ENCODE data around the gene RAPGEF1. TPM values are rescaled to one million over a fixed set of nuclear protein-coding genes. Genes with fewer than 3 reads are reported as not detected.
A peak's percentile ranks its signal among the peaks of the same experiment; 100 is the strongest.

The RAPGEF1 gene
- total and polyA plus RNA-seq, 2 donors (not counting 3 experiments of a cell fraction or from before 2014, with no cell fraction given): 50.0 to 124 TPM

- H2AFZ ChIP-seq (ENCODE audit: low read depth, low read length): no peak overlapping the region
- H3K9ac ChIP-seq (replicated peaks; ENCODE audit: extremely low read depth, insufficient read depth, low read length): peak overlapping the region; percentile 90
- no peaks in the 10 kb centered on the region for H4K20me1 ChIP-seq (replicated peaks; ENCODE audit: control insufficient read depth, extremely low read depth, insufficient read depth, low read length)
- dilution Hi-C loops (cut with MboI; ENCODE audit: extremely low pct_ligation_motif_present, low sequenced_read_pairs) (no loop called here), intact Hi-C loops (cut with micrococcal nuclease) (loop anchor here (1.0 kb wide), 1 partner anchor 83 kb away; no protein-coding TSS in a partner anchor)
- H3K36me3 ChIP-seq (ENCODE audit: control insufficient read depth in 2 of 2, extremely low read depth in 1 of 2, insufficient read depth in 2 of 2, low read length in 2 of 2): no peaks in the 10 kb centered on the region
- TF ChIP-seq GATA2 (IDR thresholded peaks at IDR 0.05; ENCODE audit: insufficient read depth, insufficient read length, low read depth, low read length) (no peak), POLR2AphosphoS5 (IDR thresholded peaks at IDR 0.05; ENCODE audit: insufficient read depth, low read depth, low read length) (peak; percentile 2)
- no peaks in the 10 kb centered on the region for H3K9me3 ChIP-seq (replicated peaks; ENCODE audit: control insufficient read depth, insufficient read depth, low read length)
- no TSS peak for BruUV-seq (replicated peaks)
- no peaks in the 10 kb centered on the region for H3K9me1 ChIP-seq (replicated peaks; ENCODE audit: control insufficient read depth, extremely low read depth, insufficient read depth, low read length)
- FAIRE-seq (no peak), DNase-seq (ENCODE audit: low read depth, low spot score) (peak; percentile 44)
- H3K4me2 ChIP-seq (ENCODE audit: insufficient read depth, low read length): peak overlapping the region; percentile 90
- H3K27me3 ChIP-seq (ENCODE audit: control insufficient read depth in 2 of 2, insufficient read depth in 2 of 2, low read length in 2 of 2): no peaks in the 10 kb centered on the region
- ChIA-PET CTCF (interaction anchor here (0.7 to 10.0 kb wide), 17 partner anchors 8 to 236 kb away, joined by 3 to 89 read pairs (median 6); no protein-coding TSS in a partner anchor), POLR2A (interaction anchor here (1.0 kb wide), 1 partner anchor 63 kb away, joined by 4 read pairs; no protein-coding TSS in a partner anchor)
- H3K4me1 ChIP-seq (ENCODE audit: control insufficient read depth, extremely low read depth, insufficient read depth, low read length): peaks cover 40% of the 10 kb centered on the region
- H3K79me2 ChIP-seq (ENCODE audit: control insufficient read depth, insufficient read depth, low read length): peaks cover 50% of the 10 kb centered on the region
- H3K4me3 ChIP-seq (replicated peaks in 1 of 3; ENCODE audit: insufficient read depth in 1 of 3, low read depth in 1 of 3, low read length in 3 of 3): peak overlapping the region; percentile 36 to 84 (median 75)
- peak overlapping the region; percentile 73 for H3K27ac ChIP-seq (ENCODE audit: insufficient read depth, low read depth, low read length)
Measured at GRCh38 chr9:131739133-131739958, 530 bp downstream of the RAPGEF1 start.

GRCh38 chr9:131738293-131739132 is 1.4 kb downstream of the RAPGEF1 start:
- CTCF ChIA-PET: interaction anchor here (0.7 to 10.0 kb wide), 17 partner anchors 8 to 235 kb away, joined by 3 to 89 read pairs (median 5); no protein-coding TSS in a partner anchor
- peak overlapping the region; percentile 73 for H3K27ac ChIP-seq (ENCODE audit: insufficient read depth, low read depth, low read length)

More at GRCh38 chr9:131738293-131739132, 1.4 kb downstream of the RAPGEF1 start:
- Histone ChIP-seq H3K79me2 (ENCODE audit: control insufficient read depth, insufficient read depth, low read length) (peaks cover 52% of the 10 kb centered on the region), H3K9me1 (replicated peaks; ENCODE audit: control insufficient read depth, extremely low read depth, insufficient read depth, low read length) (no peaks in the 10 kb centered on the region), H3K9me3 (replicated peaks; ENCODE audit: control insufficient read depth, insufficient read depth, low read length) (no peaks in the 10 kb centered on the region), H3K4me2 (ENCODE audit: insufficient read depth, low read length) (peak overlapping the region; percentile 90), H4K20me1 (replicated peaks; ENCODE audit: control insufficient read depth, extremely low read depth, insufficient read depth, low read length) (no peaks in the 10 kb centered on the region), H3K27me3 (ENCODE audit: control insufficient read depth in 2 of 2, insufficient read depth in 2 of 2, low read length in 2 of 2) (no peaks in the 10 kb centered on the region), H3K4me3 (replicated peaks in 1 of 3; ENCODE audit: insufficient read depth in 1 of 3, low read depth in 1 of 3, low read length in 3 of 3) (peak overlapping the region; percentile 36 to 84 (median 75)), H3K9ac (replicated peaks; ENCODE audit: extremely low read depth, insufficient read depth, low read length) (peak overlapping the region; percentile 90), H3K36me3 (ENCODE audit: control insufficient read depth in 2 of 2, extremely low read depth in 1 of 2, insufficient read depth in 2 of 2, low read length in 2 of 2) (no peaks in the 10 kb centered on the region), H3K4me1 (ENCODE audit: control insufficient read depth, extremely low read depth, insufficient read depth, low read length) (peaks cover 48% of the 10 kb centered on the region), H2AFZ (ENCODE audit: low read depth, low read length) (no peak overlapping the region)
- DNase-seq (ENCODE audit: low read depth, low spot score) (peak; percentile 65), FAIRE-seq (peak; percentile 31)
- POLR2A ChIA-PET: interaction anchor here (1.0 kb wide), 1 partner anchor 62 kb away, joined by 4 read pairs; no protein-coding TSS in a partner anchor
- BruUV-seq (replicated peaks): TSS peak; percentile 43
- no peak for TF ChIP-seq POLR2A (IDR thresholded peaks at IDR 0.05; ENCODE audit: low read depth, low read length)
- TF ChIP-seq FOS (IDR thresholded peaks at IDR 0.05; ENCODE audit: borderline replicate concordance, insufficient read depth, low read length): peak; percentile 41
- intact Hi-C loops (cut with micrococcal nuclease): loop anchor here (1.0 kb wide), 3 partner anchors 61 to 103 kb away; no protein-coding TSS in a partner anchor
- dilution Hi-C loops (cut with MboI; ENCODE audit: extremely low pct_ligation_motif_present, low sequenced_read_pairs): no loop called here
